Gastroesophageal sphincter (tissue), 3 donors: ENCODE data around the gene ABCB6.

Source experiments
- CTCF ChIP-seq, 4 experiments: fragments of 200-600 bp in 2 of 4; fragments of 450-650 bp in 2 of 4; sonication (generic) in 1 of 4; IDR thresholded peaks; one replicate each; pipeline ENCODE4 v1.5.1; 2017 to 2019; ENCODE audit warnings: antibody characterized with exemption in 4 of 4, mild to moderate bottlenecking in 2 of 4, moderate library complexity in 2 of 4
- EP300 ChIP-seq: sonication (generic); formaldehyde crosslinking; IDR thresholded peaks from one replicate; pipeline ENCODE4 v1.6.1; 2017; ENCODE audit warnings: antibody characterized with exemption, mild to moderate bottlenecking
- POLR2A ChIP-seq, 2 donors: fragments of 450-650 bp; IDR thresholded peaks; one replicate each; pipeline ENCODE4 v1.6.1; 2017; ENCODE audit warnings: antibody characterized with exemption in 2 of 2, mild to moderate bottlenecking in 2 of 2, moderate library complexity in 1 of 2
- POLR2AphosphoS5 ChIP-seq: sonication (generic); formaldehyde crosslinking; IDR thresholded peaks from one replicate; pipeline ENCODE4 v1.6.1; 2017; ENCODE audit warnings: antibody characterized with exemption

GRCh38 chr2:219223831-219224610, 5.3 kb upstream of the ABCB6 start:
- TF ChIP-seq CTCF (IDR thresholded peaks at IDR 0.05) = no peak
- no peak for TF ChIP-seq POLR2AphosphoS5
- no peak for TF ChIP-seq POLR2A (IDR thresholded peaks at IDR 0.05)
- TF ChIP-seq EP300 = no peak
